D721Med (cell line): ENCODE results near the gene IL1RAPL1.

Experiments
- DNase-seq: peaks from one replicate; pipeline ENCODE4 v3.0.0; 2011; ENCODE audit warnings: low spot score; ENCODE audit not compliant: insufficient read length
- FAIRE-seq: peaks from 2 replicates; lab custom pipeline; 2011; peaks lifted over from hg19 to GRCh38; lab: Jason Lieb, UNC
- TF ChIP-seq, protein P1 (sequence below): IDR thresholded peaks from 2 replicates; pipeline ENCODE4 v1.5.1; 2012; ENCODE audit warnings: mild to moderate bottlenecking, control low read depth; ENCODE audit not compliant: insufficient read depth; ENCODE audit errors: missing control alignments

Gene IL1RAPL1

DNA sequence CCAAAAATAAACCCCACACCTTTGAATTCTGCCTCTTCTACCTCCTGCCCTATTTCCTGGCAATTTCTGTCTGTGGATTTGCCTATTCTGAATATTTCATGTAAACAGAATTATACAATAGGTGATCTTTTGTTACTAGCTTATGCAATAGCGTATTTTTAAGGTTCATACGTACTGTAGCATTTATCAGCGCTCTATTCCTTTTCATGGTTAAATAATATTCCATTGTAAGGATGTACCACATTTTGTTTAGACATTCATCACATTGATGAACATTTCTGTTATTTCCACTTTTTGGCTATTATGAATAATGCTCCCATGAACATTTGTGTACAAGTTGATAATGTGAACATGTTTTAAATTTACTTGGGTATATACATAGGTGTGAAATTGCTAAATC is 847.7 kb downstream of the IL1RAPL1 start:
- TF ChIP-seq, protein P1, sequence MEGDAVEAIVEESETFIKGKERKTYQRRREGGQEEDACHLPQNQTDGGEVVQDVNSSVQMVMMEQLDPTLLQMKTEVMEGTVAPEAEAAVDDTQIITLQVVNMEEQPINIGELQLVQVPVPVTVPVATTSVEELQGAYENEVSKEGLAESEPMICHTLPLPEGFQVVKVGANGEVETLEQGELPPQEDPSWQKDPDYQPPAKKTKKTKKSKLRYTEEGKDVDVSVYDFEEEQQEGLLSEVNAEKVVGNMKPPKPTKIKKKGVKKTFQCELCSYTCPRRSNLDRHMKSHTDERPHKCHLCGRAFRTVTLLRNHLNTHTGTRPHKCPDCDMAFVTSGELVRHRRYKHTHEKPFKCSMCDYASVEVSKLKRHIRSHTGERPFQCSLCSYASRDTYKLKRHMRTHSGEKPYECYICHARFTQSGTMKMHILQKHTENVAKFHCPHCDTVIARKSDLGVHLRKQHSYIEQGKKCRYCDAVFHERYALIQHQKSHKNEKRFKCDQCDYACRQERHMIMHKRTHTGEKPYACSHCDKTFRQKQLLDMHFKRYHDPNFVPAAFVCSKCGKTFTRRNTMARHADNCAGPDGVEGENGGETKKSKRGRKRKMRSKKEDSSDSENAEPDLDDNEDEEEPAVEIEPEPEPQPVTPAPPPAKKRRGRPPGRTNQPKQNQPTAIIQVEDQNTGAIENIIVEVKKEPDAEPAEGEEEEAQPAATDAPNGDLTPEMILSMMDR, result no peak
- no peak for FAIRE-seq
- no peak for DNase-seq

DNA sequence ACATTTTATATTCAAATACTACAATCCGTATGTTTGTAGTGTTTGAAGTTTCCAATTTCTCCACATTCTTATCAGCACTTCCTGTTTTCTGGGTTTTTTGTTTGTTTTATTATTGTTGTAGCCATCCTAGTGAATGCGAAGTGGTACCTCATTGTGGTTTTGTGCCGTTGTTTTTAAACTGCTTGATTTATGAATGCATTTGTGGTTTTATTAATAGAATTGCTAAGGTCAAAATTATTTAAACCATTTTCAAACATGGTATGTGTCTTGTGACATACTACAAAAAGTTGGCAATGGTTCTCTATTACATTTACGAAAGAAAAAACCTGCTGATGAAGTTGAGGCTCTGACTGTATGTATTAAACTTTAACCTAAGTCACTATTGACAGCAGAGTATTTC is 848.1 kb downstream of the IL1RAPL1 start:
- no peak for DNase-seq
- no peak for FAIRE-seq
- TF ChIP-seq, protein P1, result no peak

DNA sequence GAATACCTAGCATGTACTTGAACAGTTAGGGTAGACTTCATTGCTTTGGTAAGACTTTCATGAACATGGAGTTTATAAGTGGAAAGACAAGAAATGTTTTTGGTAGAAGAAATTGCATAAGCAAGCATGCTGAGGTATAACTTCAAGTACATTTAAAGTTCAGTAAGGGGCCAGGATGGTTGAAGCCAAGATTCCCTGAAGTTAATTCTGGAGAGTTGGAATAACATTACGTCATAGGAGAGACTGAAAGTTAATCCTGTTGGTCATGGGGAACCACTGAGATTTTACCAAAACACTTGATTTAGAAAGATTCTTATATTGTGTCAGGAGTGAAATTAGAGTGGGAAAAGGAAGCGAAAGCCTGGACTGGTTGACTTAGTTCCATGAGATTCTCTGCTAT is 860.6 kb downstream of the IL1RAPL1 start:
- FAIRE-seq (no peak), DNase-seq (no peak)
- TF ChIP-seq, protein P1, result no peak

DNA sequence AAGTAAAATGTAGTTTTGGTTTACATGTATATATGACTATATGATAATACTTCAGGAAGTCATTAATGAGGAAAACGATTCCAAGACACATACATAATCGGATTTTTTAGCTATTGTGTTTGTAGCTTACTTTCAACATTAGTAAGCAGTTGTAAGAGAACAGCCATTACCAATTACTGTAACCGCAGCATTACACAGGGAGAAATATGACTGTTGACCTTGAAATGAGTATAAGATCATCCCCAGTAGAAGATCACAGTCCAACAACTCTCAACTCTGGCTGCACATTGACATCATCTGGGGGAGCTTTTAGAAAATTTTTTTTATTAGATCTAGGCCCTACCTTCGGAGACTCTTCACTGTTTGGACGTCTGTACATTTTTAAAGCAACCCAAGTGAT is 866.1 kb downstream of the IL1RAPL1 start:
- DNase-seq (no peak), FAIRE-seq (no peak)
- TF ChIP-seq, protein P1, result no peak

DNA sequence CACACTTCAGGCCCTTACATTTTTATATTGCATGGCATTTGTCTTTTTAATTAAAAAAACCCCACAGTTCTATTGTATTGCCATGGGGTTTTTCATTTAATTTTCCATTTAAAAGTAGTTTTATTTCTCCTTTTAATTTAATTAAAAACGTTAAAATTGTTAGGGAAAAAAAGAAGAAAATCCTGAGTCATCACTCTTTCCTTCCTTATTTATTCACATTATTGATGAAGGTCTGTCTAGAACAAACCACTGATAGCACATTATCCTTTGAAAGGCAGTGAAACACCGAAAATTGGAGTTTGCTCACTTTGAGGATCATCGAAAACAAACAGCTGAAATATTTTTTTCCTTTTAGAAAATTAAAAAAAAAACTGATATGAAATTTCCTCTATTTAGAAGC is 868.5 kb downstream of the IL1RAPL1 start:
- FAIRE-seq (no peak), DNase-seq (no peak)
- TF ChIP-seq, protein P1, result no peak

DNA sequence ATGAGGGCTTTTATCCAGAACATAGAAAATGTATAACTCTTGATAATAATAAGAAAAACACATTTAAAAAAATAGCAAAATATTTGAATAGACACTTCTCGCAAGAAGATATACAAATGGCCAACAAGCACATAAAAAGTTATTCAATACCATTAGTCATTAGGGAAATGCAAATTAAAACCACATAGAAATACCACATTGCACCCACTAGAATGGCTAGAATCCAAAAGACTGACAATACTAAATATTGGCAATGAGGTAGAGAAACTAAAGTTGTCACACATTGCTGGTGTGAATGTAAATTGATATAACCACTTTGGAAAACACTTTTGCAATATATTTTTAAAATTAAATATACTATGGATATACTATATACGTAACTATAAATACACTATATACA is 873.8 kb downstream of the IL1RAPL1 start:
- FAIRE-seq (no peak), DNase-seq (no peak)
- TF ChIP-seq, protein P1, result no peak

DNA sequence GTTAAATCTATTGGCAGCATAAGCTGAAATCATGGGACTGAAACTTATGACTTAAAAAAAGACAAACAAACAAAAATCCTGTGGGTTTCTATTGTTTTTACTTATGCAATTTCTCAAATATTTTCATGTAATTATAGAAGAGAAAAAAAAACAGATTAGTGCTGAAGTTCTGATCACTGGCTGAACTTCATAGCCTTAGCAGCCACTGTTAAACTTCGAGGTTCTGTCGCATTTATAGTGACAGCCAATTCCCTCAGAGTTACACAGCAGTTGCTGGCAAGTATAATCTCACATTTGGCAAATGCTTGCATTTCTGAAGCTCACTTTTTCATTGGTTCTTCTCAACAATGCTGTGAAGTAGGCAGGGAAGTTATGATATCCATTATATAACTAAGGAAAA is 879.2 kb downstream of the IL1RAPL1 start:
- DNase-seq (no peak), FAIRE-seq (no peak)
- TF ChIP-seq, protein P1, result no peak
